ENCODE measurements around the gene TEDDM1.
A peak's percentile ranks its signal among the peaks of the same experiment; 100 is the strongest.

TEDDM1 gene

DNA sequence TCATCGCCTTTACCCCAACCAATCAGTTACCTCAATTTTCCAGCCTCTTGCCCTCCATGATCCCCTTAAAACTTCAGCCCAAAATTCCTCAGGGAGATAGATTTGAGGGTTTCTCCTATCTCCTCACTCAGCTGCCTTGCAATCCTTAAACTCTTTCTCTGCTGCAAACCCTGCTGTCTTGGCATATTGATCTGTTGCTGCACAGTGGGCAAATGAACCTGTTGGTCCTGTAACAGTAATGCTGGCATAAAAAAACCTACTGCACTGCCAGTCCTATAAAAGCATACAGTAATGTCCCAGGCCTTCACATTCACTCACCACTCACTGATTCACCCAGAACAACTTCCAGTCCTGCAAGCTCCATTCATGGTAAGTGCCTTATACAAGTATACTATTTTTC is 5.1 kb upstream of the TEDDM1 start:
- FAIRE-seq (no peak), DNase-seq (ENCODE audit: insufficient read length) (no peak)
- TF ChIP-seq TAF1 (IDR thresholded peaks at IDR 0.05; ENCODE audit: borderline replicate concordance, low read depth, low read length), result no peak

DNA sequence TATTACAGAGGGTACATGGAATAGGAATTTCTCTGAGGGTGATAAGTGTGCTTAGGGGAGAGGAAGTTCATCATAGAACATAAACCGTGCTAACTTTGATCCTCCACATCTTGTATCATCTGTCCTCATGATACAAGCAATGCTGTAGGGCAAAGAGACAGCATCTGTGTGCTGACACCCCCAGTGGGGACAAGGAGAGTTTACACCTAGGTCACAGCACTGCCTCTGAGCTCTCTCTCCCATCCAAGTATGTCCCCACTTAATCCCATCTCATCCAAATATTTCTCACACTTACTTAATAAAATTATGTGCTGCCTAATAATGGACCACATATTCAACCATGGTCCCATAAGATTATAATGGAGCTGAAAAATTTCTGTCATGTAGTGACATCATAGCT is 4.3 kb upstream of the TEDDM1 start:
- FAIRE-seq (no peak), DNase-seq (ENCODE audit: insufficient read length) (no peak)
- TF ChIP-seq TAF1 (IDR thresholded peaks at IDR 0.05; ENCODE audit: borderline replicate concordance, low read depth, low read length) (no peak), POLR2AphosphoS5 (IDR thresholded peaks at IDR 0.05; ENCODE audit: low read depth, low read length) (no peak), POLR2A (IDR thresholded peaks at IDR 0.05; ENCODE audit: low read depth, low read length) (no peak)

DNA sequence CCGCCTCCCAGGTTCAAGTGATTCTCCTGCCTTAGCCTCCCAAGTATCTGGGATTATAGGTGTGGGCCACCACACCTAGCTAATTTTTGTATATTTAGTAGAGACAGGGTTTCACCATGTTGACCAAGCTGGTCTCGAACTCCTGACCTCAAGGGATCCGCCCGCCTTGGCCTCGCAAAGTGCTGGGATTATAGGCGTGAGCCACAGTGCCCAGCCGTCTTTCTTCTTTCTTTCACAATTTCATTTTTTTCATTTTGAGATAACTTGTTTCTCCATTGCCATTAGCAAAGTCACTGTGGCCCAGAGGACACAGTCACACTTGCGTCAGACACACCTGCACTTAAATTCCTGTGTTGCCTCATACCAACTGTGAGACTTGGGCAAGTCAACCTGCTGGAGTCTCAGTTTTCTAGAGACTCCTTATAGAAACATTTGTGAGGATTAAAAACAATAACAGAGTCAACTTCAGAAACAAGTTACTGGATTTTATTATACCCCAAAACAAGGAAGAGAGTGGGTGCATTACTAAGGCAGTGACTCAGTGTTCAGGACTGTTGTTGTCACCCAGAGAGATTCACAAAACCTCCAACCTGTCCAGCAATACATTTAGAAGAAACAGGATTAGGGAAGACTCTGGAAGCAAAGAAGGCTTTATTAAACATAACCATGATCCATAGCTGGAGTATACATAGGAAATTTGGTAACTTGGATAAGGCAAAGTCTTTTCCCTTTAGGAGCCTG is 2.6 kb downstream of the TEDDM1 start:
- no peak for DNase-seq (ENCODE audit: insufficient read length)
- TF ChIP-seq POLR2AphosphoS5 (IDR thresholded peaks at IDR 0.05; ENCODE audit: low read depth, low read length) (no peak), TAF1 (IDR thresholded peaks at IDR 0.05; ENCODE audit: borderline replicate concordance, low read depth, low read length) (no peak)
- no peak for FAIRE-seq

DNA sequence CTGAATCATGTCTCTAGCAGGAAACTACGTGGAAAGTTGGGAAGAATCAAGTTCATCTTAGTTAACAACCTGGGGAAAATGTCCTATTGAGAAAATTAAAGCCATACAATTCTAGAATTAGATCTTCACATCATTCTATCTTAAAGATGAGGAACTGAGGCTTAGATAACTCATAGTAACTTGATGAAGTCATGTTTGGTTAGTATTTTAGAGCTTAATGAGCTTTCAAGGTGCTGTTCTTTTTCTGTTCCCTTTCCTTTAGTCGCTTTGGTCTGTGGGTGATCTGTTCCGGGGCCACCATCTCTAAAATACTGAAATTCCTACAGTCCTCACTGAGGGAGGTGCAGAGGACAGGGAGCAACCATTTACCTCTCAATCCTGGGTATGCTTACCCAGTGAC is 4.6 kb downstream of the TEDDM1 start:
- FAIRE-seq (peak; percentile 40), DNase-seq (ENCODE audit: insufficient read length) (no peak)
- TF ChIP-seq TAF1 (IDR thresholded peaks at IDR 0.05; ENCODE audit: borderline replicate concordance, low read depth, low read length), result no peak

DNA sequence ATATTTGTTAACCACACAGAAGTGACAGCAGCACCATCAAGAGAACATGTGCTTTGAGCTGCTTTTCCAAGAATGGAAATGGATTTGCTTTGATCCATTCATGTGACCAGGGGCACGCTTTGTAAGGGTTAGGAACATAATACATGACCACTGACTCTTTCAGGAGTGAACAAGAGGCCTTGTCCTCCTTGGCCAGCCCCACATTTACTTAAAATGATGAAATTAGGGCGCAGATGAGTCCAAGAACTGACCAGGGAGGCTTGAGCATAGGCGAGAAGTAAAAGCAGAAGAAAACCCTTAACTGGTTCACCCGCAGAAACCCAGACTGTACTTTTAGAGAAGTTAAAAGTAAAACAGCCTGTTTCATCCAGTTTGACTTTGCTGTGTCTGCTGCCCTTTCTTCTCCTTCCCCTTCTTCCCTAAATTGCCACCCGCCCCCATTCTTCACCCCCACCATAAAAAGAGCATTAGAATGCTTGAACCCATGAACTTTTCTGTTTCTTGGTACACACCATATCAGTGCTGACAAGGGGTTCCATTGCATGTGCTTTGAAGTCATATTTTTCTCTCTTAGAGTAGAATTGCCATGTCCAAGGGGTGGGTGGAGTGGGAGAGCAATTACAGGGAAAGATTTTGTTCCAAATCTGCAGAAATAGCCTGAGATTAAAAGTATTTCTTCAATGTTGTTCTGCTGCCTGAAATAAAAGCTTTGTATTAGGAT is 6.3 kb downstream of the TEDDM1 start:
- TF ChIP-seq POLR2A (IDR thresholded peaks at IDR 0.05; ENCODE audit: low read depth, low read length), result no peak
- no peak for TF ChIP-seq TAF1 (IDR thresholded peaks at IDR 0.05; ENCODE audit: borderline replicate concordance, low read depth, low read length)
- TF ChIP-seq POLR2AphosphoS5 (IDR thresholded peaks at IDR 0.05; ENCODE audit: low read depth, low read length), result no peak
- no peak for FAIRE-seq
- no peak for DNase-seq (ENCODE audit: insufficient read length)

DNA sequence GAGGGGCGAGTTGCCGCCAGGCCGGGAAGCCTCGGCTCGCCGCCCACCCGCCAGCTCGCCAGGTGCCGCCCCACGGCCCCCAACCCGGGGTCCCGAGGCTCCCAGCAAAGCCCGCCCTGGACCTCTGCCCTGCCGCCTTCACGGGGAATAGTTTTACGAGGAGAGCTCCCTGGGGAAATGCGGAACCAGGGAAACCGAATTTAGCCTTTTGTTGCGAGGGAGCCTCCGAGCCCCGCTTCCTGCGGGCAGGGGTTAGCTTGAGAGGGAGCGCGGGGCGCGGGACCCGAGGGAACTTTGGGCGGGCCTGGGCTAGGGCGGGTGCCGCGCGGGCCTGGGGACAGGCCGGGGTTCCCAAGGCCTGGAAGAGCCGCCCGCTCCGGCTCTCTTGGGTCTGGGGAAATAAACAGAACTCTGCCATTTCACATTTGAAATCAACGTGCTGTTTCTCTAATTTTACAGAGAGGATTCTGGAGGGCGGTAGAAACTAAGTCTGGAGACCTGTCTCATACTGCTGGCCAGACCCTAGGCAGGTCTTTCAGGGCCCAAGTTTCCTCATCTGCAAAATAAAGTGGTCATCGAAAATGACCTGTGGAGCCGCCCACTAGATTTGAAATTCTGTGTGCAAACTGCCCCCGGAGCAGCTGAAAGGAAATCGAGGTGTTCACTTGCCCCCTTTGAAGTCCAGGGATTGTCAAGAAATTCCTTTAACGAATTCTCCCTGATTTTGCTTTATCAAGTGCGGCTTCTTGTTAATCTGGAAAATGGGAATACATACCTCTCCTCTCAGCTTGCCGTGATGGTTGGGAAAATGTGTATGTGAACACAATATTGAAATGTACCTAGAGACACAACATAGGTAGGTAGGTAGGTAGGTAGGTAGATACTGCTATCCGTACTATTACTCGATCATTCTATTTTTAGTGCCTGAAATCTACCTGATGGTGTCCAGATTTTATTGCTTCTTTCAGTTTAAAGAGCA is 8.1 kb downstream of the TEDDM1 start:
- DNase-seq (ENCODE audit: insufficient read length) (peak; percentile 27), FAIRE-seq (peak; percentile 48)
- no peak for TF ChIP-seq POLR2AphosphoS5 (IDR thresholded peaks at IDR 0.05; ENCODE audit: low read depth, low read length)
- no peak for TF ChIP-seq TAF1 (IDR thresholded peaks at IDR 0.05; ENCODE audit: borderline replicate concordance, low read depth, low read length)
- no peak for TF ChIP-seq POLR2A (IDR thresholded peaks at IDR 0.05; ENCODE audit: low read depth, low read length)

DNA sequence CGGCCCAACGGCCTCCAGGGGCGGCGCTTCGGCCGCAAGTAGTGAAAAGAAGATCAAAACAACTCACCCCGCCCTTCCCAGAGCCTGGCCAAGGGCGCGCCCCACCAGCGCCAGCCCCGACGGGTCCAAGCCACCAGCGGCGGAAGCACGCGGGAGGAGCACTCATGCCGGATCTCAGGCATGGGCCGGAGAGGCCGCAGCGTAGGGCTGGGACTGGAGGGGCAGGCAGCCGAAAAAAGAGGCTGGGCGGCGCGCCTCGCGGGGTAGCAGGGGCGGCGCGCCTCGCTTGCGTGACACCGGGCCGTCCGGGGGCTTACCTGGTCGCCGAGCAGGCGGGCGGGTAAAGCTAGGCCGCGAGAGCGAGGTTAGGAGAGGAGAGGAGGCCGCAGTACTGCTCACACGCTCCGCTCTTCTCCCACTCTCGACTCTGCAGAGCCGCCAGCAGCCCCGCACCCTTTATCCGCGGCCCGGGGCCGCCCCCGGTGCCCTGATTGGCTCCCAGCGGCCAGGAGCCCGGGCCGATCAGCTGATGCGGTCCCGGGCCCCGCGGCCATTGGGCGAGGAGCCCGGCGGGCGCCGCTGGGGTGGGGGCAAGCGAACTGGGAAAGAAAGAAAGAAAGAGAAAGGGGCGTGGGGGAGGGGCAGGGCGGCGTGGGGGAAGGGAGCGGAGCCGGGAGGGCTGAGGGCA is 9.0 kb downstream of the TEDDM1 start, which contains the start of gene GLUL:
TSS of gene GLUL (minus strand) at position 429 of the 688 bp plus-strand sequence. CDS start 3,053 bp downstream, outside the sequence.
- peak; percentile 79 for FAIRE-seq
- no peak for TF ChIP-seq TAF1 (IDR thresholded peaks at IDR 0.05; ENCODE audit: borderline replicate concordance, low read depth, low read length)
- TF ChIP-seq POLR2A (IDR thresholded peaks at IDR 0.05; ENCODE audit: low read depth, low read length), result peak; percentile 99
- TF ChIP-seq POLR2AphosphoS5 (IDR thresholded peaks at IDR 0.05; ENCODE audit: low read depth, low read length), result peak; percentile 97

DNA sequence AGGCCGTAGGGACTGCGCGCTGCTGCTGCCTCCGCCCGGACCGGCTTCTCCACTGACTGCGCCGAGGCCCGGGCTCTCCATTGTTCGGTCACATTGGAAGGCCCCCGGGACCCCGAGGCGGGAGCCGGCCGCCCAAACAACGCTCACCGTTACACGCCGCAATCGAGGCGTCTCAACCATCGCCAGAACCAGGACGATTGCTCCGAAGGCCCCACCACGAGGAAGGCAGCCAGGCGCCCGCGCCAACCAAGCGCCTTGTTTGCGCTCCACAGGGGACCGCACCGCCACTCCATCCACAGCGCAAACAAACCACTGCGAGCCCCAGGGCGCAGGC is 9.5 kb downstream of the TEDDM1 start:
- DNase-seq (ENCODE audit: insufficient read length), result peak; percentile 18
- FAIRE-seq, result no peak

More for the DNA sequence above, 9.0 kb downstream of the TEDDM1 start, which contains the start of gene GLUL:
- DNase-seq (ENCODE audit: insufficient read length), result peak; percentile 81

DNA sequence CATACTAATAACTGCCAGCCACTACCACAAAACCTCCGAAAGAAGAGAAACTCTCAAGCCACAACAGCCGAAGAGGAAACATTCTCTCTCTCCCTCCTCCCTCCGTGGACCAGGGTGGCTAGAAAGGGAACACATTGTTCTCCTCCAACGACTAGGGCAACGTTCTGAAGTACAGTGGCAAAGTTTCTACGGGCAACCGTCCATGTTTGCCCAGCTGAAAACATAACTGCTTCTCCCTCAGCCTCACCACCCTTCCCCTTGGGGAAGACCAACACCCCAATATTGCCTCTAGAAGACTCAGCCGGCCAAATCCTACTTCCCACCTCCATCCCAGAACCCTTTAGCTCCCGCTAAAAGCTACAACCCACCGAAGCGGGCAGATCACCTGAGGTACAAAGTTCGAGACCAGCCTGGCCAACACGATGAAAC is 10.8 kb downstream of the TEDDM1 start:
- TF ChIP-seq TAF1 (IDR thresholded peaks at IDR 0.05; ENCODE audit: borderline replicate concordance, low read depth, low read length) (no peak), POLR2AphosphoS5 (IDR thresholded peaks at IDR 0.05; ENCODE audit: low read depth, low read length) (no peak), POLR2A (IDR thresholded peaks at IDR 0.05; ENCODE audit: low read depth, low read length) (no peak)
- peak; percentile 30 for FAIRE-seq
- DNase-seq (ENCODE audit: insufficient read length), result peak; percentile 19

More for the DNA sequence above, 9.5 kb downstream of the TEDDM1 start:
- no peak for TF ChIP-seq POLR2A (IDR thresholded peaks at IDR 0.05; ENCODE audit: low read depth, low read length)
- no peak for TF ChIP-seq POLR2AphosphoS5 (IDR thresholded peaks at IDR 0.05; ENCODE audit: low read depth, low read length)
- TF ChIP-seq TAF1 (IDR thresholded peaks at IDR 0.05; ENCODE audit: borderline replicate concordance, low read depth, low read length), result no peak

DNA sequence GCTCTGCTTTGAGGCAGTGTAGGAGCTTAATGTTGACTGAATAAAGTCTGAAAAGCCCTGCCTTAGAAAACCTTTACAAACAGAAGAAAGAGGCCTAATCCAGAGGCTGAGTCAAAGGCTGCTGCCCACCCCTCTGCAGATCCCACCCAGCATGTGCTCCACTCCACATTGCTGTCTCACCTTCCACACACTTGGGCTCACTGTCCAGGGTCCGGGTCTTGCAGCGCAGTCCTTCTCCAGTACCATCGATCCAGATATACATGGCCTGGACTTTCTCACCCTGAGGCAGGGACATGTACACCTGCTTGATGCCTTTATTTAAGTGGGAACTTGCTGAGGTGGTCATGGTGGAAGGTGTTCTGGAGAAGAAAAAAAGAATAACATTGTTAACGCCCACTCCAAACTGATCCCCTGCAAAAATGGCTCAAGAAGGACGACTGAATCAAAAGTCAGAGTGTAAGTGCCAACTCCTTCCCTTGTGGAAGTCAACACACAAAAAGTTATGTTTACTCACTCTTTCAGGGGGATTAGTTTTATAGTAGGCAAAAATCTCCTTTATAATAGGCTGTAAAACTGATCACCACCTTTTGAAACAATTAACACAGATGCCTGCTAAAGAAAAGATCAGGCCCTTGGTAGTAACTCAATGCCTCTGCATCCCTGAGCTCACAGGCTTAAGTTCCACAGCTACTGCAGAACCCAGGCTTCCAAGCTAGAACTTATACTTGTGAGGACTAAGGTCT is 11.9 kb downstream of the TEDDM1 start:
- FAIRE-seq (no peak), DNase-seq (ENCODE audit: insufficient read length) (no peak)
- TF ChIP-seq POLR2A (IDR thresholded peaks at IDR 0.05; ENCODE audit: low read depth, low read length) (no peak), POLR2AphosphoS5 (IDR thresholded peaks at IDR 0.05; ENCODE audit: low read depth, low read length) (no peak), TAF1 (IDR thresholded peaks at IDR 0.05; ENCODE audit: borderline replicate concordance, low read depth, low read length) (no peak)

Data from GM12892 (cell line).